Measurements from ENCODE around the gene PVALEF. TPM values are rescaled to one million over a fixed set of nuclear protein-coding genes. Genes with fewer than 3 reads are reported as not detected.

PVALEF gene
- total RNA-seq, 6 experiments from 2014 or later = not detected

GRCh38 chr17:81123052-81124048 is 42.0 kb upstream of the PVALEF start:
- H3K4me3 Mint-ChIP-seq = no peak overlapping the region
- peaks cover 4% of the 10 kb centered on the region; the same call in 1 of the 2 replicates for H3K4me1 Mint-ChIP-seq (ENCODE audit: low read depth)
- no peak overlapping the region for H3K27ac Mint-ChIP-seq
- no peaks in the 10 kb centered on the region for H3K36me3 Mint-ChIP-seq (ENCODE audit: low read depth)
- no peak for TF ChIP-seq CTCF (IDR thresholded peaks at IDR 0.05)
- H3K9me3 Mint-ChIP-seq = no peaks in the 10 kb centered on the region
- DNase-seq = no peak
- H3K27me3 Mint-ChIP-seq (ENCODE audit: insufficient read depth) = peaks cover 8% of the 10 kb centered on the region

GRCh38 chr17:81124377-81124776 is 40.9 kb upstream of the PVALEF start:
- DNase-seq = no peak
- no peak overlapping the region for H3K27ac Mint-ChIP-seq
- H3K4me1 Mint-ChIP-seq (ENCODE audit: low read depth) = no peaks in the 10 kb centered on the region
- no peak overlapping the region for H3K4me3 Mint-ChIP-seq
- H3K9me3 Mint-ChIP-seq = no peaks in the 10 kb centered on the region
- peaks cover 3% of the 10 kb centered on the region; the same call in 1 of the 2 replicates for H3K27me3 Mint-ChIP-seq (ENCODE audit: insufficient read depth)
- H3K36me3 Mint-ChIP-seq (ENCODE audit: low read depth) = no peaks in the 10 kb centered on the region
- TF ChIP-seq CTCF (IDR thresholded peaks at IDR 0.05) = no peak

- no peak overlapping the region for H3K27ac Mint-ChIP-seq
- H3K4me3 Mint-ChIP-seq = no peak overlapping the region
- H3K27me3 Mint-ChIP-seq (ENCODE audit: insufficient read depth) = no peaks in the 10 kb centered on the region; the same call in 1 of the 2 replicates
- no peaks in the 10 kb centered on the region for H3K4me1 Mint-ChIP-seq (ENCODE audit: low read depth)
- no peaks in the 10 kb centered on the region for H3K9me3 Mint-ChIP-seq
- no peaks in the 10 kb centered on the region for H3K36me3 Mint-ChIP-seq (ENCODE audit: low read depth)
- TF ChIP-seq CTCF (IDR thresholded peaks at IDR 0.05) = no peak
- no peak for DNase-seq
Observed at GRCh38 chr17:81125573-81126081, 39.7 kb upstream of the PVALEF start.

- no peaks in the 10 kb centered on the region for H3K4me1 Mint-ChIP-seq (ENCODE audit: low read depth)
- H3K36me3 Mint-ChIP-seq (ENCODE audit: low read depth) = no peaks in the 10 kb centered on the region
- no peak for TF ChIP-seq CTCF (IDR thresholded peaks at IDR 0.05)
- H3K27ac Mint-ChIP-seq = no peak overlapping the region
- no peak overlapping the region for H3K4me3 Mint-ChIP-seq
- no peaks in the 10 kb centered on the region; the same call in 1 of the 2 replicates for H3K27me3 Mint-ChIP-seq (ENCODE audit: insufficient read depth)
- no peaks in the 10 kb centered on the region for H3K9me3 Mint-ChIP-seq
- DNase-seq = no peak
Observed at GRCh38 chr17:81126281-81127132, 38.8 kb upstream of the PVALEF start.

GRCh38 chr17:81127133-81127455 is 38.2 kb upstream of the PVALEF start:
- no peak for DNase-seq
- no peaks in the 10 kb centered on the region for H3K9me3 Mint-ChIP-seq
- no peaks in the 10 kb centered on the region for H3K4me1 Mint-ChIP-seq (ENCODE audit: low read depth)
- H3K27me3 Mint-ChIP-seq (ENCODE audit: insufficient read depth) = no peaks in the 10 kb centered on the region; the same call in 1 of the 2 replicates
- H3K27ac Mint-ChIP-seq = no peak overlapping the region
- no peak overlapping the region for H3K4me3 Mint-ChIP-seq
- no peaks in the 10 kb centered on the region for H3K36me3 Mint-ChIP-seq (ENCODE audit: low read depth)
- TF ChIP-seq CTCF (IDR thresholded peaks at IDR 0.05) = no peak

Data from HFFc6 (cell line).